ENCODE results near the gene NRG2. TPM values are rescaled to one million over a fixed set of nuclear protein-coding genes. Genes with fewer than 3 reads are reported as not detected.

Gene NRG2
- total RNA-seq, 1 experiment from 2014 or later: 0.91 TPM

DNA sequence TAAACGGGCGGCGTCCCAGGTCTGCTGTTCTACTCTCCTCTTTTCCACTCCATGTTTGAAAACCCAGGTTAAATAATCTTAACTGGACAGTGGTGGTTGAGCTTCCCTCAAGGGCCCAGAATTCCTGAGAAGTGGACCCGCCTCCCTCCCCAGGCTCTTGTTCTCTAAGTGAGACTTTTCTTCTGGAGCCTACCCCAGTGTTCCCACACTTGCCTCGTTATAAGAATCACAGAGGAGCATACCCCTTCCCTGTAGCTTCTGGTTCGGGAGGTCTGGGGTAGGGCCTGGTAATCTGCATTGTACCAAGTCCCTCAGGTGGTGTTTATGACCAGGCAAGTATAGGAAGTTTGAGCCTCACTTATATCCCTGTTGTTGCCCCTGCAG is 235.5 kb downstream of the NRG2 start:
- no peaks in the 10 kb centered on the region for H3K79me2 ChIP-seq (ENCODE audit: insufficient read depth, low read length)
- no peak overlapping the region for H2AFZ ChIP-seq (ENCODE audit: low read depth, low read length, poor library complexity, severe bottlenecking)
- TF ChIP-seq SP1 (IDR thresholded peaks at IDR 0.05; ENCODE audit: low read depth): no peak
- TF ChIP-seq, protein P1, sequence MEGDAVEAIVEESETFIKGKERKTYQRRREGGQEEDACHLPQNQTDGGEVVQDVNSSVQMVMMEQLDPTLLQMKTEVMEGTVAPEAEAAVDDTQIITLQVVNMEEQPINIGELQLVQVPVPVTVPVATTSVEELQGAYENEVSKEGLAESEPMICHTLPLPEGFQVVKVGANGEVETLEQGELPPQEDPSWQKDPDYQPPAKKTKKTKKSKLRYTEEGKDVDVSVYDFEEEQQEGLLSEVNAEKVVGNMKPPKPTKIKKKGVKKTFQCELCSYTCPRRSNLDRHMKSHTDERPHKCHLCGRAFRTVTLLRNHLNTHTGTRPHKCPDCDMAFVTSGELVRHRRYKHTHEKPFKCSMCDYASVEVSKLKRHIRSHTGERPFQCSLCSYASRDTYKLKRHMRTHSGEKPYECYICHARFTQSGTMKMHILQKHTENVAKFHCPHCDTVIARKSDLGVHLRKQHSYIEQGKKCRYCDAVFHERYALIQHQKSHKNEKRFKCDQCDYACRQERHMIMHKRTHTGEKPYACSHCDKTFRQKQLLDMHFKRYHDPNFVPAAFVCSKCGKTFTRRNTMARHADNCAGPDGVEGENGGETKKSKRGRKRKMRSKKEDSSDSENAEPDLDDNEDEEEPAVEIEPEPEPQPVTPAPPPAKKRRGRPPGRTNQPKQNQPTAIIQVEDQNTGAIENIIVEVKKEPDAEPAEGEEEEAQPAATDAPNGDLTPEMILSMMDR (IDR thresholded peaks at IDR 0.05 in 2 of 3, conservative IDR thresholded peaks at IDR 0.05 in 1 of 3; ENCODE audit: borderline replicate concordance in 1 of 3, insufficient read depth in 1 of 3, low read depth in 2 of 3, low read length in 2 of 3): no peak
- no peak for TF ChIP-seq RAD21 (IDR thresholded peaks at IDR 0.05; ENCODE audit: low read depth)
- TF ChIP-seq ZNF274 (IDR thresholded peaks at IDR 0.05; ENCODE audit: low read depth, low read length): no peak
- TF ChIP-seq SIN3A (IDR thresholded peaks at IDR 0.05; ENCODE audit: low read depth): no peak
- TF ChIP-seq ELF1 (IDR thresholded peaks at IDR 0.05; ENCODE audit: borderline replicate concordance, low read depth): no peak
- no peak for TF ChIP-seq FOSL1 (IDR thresholded peaks at IDR 0.05; ENCODE audit: low read depth)
- TF ChIP-seq ZFX (IDR thresholded peaks at IDR 0.05): no peak
- TF ChIP-seq ATF3 (IDR thresholded peaks at IDR 0.05): no peak
- no peak for TF ChIP-seq EGR1 (IDR thresholded peaks at IDR 0.05; ENCODE audit: low read depth)
- TF ChIP-seq YY1 (IDR thresholded peaks at IDR 0.05; ENCODE audit: extremely low read depth, insufficient replicate concordance, low read depth, low read length): no peak
- ChIA-PET CTCF (no interaction called here), RAD21 (ENCODE audit: low non-redundant PET in 1 of 2, low total read pairs in 2 of 2, uncharacterized antibody in 2 of 2, unreplicated experiment in 2 of 2) (no interaction called here), POLR2A (no interaction called here)
- no peaks in the 10 kb centered on the region for H3K9me2 ChIP-seq (ENCODE audit: insufficient read depth)
- no peaks in the 10 kb centered on the region for H3K4me1 ChIP-seq (ENCODE audit: control insufficient read depth in 1 of 2, insufficient read depth in 2 of 2, low read length in 2 of 2)
- H3K4me3 ChIP-seq (replicated peaks in 1 of 2; ENCODE audit: low read depth in 1 of 2, low read length in 2 of 2): no peak overlapping the region
- H3K9ac ChIP-seq (ENCODE audit: low read length): no peak overlapping the region
- H3K27ac ChIP-seq (ENCODE audit: low read depth, low read length): no peak overlapping the region
- intact Hi-C loops (cut with micrococcal nuclease): no loop called here
- H3K9me3 ChIP-seq (ENCODE audit: control insufficient read depth in 1 of 2, insufficient read depth in 1 of 2, low read depth in 1 of 2, low read length in 2 of 2): no peaks in the 10 kb centered on the region
- H4K20me1 ChIP-seq (ENCODE audit: insufficient read depth): no peaks in the 10 kb centered on the region
- H3K36me3 ChIP-seq (ENCODE audit: control insufficient read depth in 1 of 2, insufficient read depth in 2 of 2, low read length in 2 of 2): no peaks in the 10 kb centered on the region
- DNase-seq (ENCODE audit: low read depth, low spot score): no peak
- no TSS peak for BruUV-seq (replicated peaks)
- no peak overlapping the region for H3K4me2 ChIP-seq (ENCODE audit: low read length)
- H3K27me3 ChIP-seq (ENCODE audit: insufficient read depth, low read length): peaks cover 7% of the 10 kb centered on the region; the same call in 1 of the 2 replicates
- no peak for ATAC-seq
